HUES48 (cell line): ENCODE data around the gene OR13C4.
"Not testable (repeated sequence)": the region's sequence is repeated elsewhere in the genome, so short reads cannot be mapped to it uniquely, and the experiment has no call there.

Experiments
- H3K27ac ChIP-seq: one replicate; pipeline ENCODE4 v1.7.0; 2013; ENCODE audit warnings: low read depth, low read length, inconsistent platforms
- H3K27me3 ChIP-seq: 2 replicates; pipeline ENCODE4 v1.6.1; 2013; ENCODE audit warnings: mild to moderate bottlenecking, low read length; ENCODE audit not compliant: control insufficient read depth, insufficient read depth
- H3K36me3 ChIP-seq: 2 replicates; pipeline ENCODE4 v1.6.1; 2013; ENCODE audit warnings: low read length; ENCODE audit not compliant: control insufficient read depth, insufficient read depth
- H3K4me1 ChIP-seq: 2 replicates; pipeline ENCODE4 v1.6.1; 2013; ENCODE audit warnings: mild to moderate bottlenecking, low read length; ENCODE audit not compliant: control insufficient read depth, insufficient read depth
- H3K4me3 ChIP-seq: 2 replicates; pipeline ENCODE4 v1.5.1; 2013; ENCODE audit warnings: mild to moderate bottlenecking, low read depth, low read length
- H3K9ac ChIP-seq: 2 replicates; pipeline ENCODE4 v1.6.1; 2013; ENCODE audit warnings: mild to moderate bottlenecking, low read depth, low read length, moderate library complexity
- H3K9me3 ChIP-seq: 2 replicates; pipeline ENCODE4 v1.6.1; 2013; ENCODE audit warnings: low read length; ENCODE audit not compliant: control insufficient read depth, insufficient read depth

The OR13C4 gene

GRCh38 chr9:104520241-104520640, 6.8 kb downstream of the OR13C4 start:
- H3K4me3 ChIP-seq, H3K27me3 ChIP-seq, H3K4me1 ChIP-seq, H3K9ac ChIP-seq, H3K9me3 ChIP-seq, H3K27ac ChIP-seq, H3K36me3 ChIP-seq: not testable (repeated sequence)

GRCh38 chr9:104514901-104515300, 12.1 kb downstream of the OR13C4 start:
- H3K27me3 ChIP-seq, result no peaks in the 10 kb centered on the region
- H3K36me3 ChIP-seq, result no peaks in the 10 kb centered on the region
- H3K4me3 ChIP-seq, result no peak overlapping the region
- no peaks in the 10 kb centered on the region for H3K4me1 ChIP-seq
- no peaks in the 10 kb centered on the region for H3K9me3 ChIP-seq
- no peak overlapping the region for H3K27ac ChIP-seq
- no peak overlapping the region for H3K9ac ChIP-seq

- Histone ChIP-seq H3K4me1 (no peaks in the 10 kb centered on the region), H3K9me3 (no peaks in the 10 kb centered on the region), H3K27me3 (no peaks in the 10 kb centered on the region), H3K4me3 (no peak overlapping the region), H3K36me3 (no peaks in the 10 kb centered on the region), H3K9ac (no peak overlapping the region), H3K27ac (no peak overlapping the region)
Measured at GRCh38 chr9:104506565-104506964, 20.4 kb downstream of the OR13C4 start.

GRCh38 chr9:104503963-104504362, 23.0 kb downstream of the OR13C4 start, which contains the start of gene OR13F1:
OR13F1 (plus strand) TSS chr9:104504263; CDS start chr9:104504263, 0 bp downstream.
- Histone ChIP-seq H3K9ac (no peak within 1 kb of the TSS), H3K4me3 (no peak within 1 kb of the TSS), H3K27ac (no peak within 1 kb of the TSS), H3K9me3 (no peaks in the 10 kb centered on the region), H3K27me3 (no peaks in the 10 kb centered on the region), H3K36me3 (no peaks in the 10 kb centered on the region), H3K4me1 (no peaks in the 10 kb centered on the region)

- Histone ChIP-seq H3K36me3 (no peaks in the 10 kb centered on the region), H3K4me1 (no peaks in the 10 kb centered on the region), H3K27ac (no peak overlapping the region), H3K9ac (no peak overlapping the region), H3K27me3 (no peaks in the 10 kb centered on the region), H3K4me3 (no peak overlapping the region), H3K9me3 (no peaks in the 10 kb centered on the region)
Measured at GRCh38 chr9:104503440-104503839, 23.6 kb downstream of the OR13C4 start.

- Histone ChIP-seq H3K4me1 (no peaks in the 10 kb centered on the region), H3K27me3 (no peaks in the 10 kb centered on the region), H3K27ac (no peak overlapping the region), H3K9ac (no peak overlapping the region), H3K9me3 (no peaks in the 10 kb centered on the region; the same call in 1 of the 2 replicates), H3K36me3 (no peaks in the 10 kb centered on the region), H3K4me3 (no peak overlapping the region)
Measured at GRCh38 chr9:104494808-104495207, 32.2 kb downstream of the OR13C4 start.

- Histone ChIP-seq H3K27me3 (no peaks in the 10 kb centered on the region), H3K27ac (no peak overlapping the region), H3K36me3 (no peaks in the 10 kb centered on the region), H3K9ac (no peak overlapping the region), H3K4me1 (no peaks in the 10 kb centered on the region), H3K9me3 (no peaks in the 10 kb centered on the region), H3K4me3 (no peak overlapping the region)
Measured at GRCh38 chr9:104485014-104485413, 42.0 kb downstream of the OR13C4 start.

- Histone ChIP-seq H3K4me1 (no peaks in the 10 kb centered on the region), H3K27ac (no peak overlapping the region), H3K9ac (no peak overlapping the region), H3K4me3 (no peak overlapping the region), H3K27me3 (no peaks in the 10 kb centered on the region), H3K36me3 (no peaks in the 10 kb centered on the region), H3K9me3 (no peaks in the 10 kb centered on the region)
Measured at GRCh38 chr9:104482921-104483570, 44.0 kb downstream of the OR13C4 start.
